ENCODE data around the gene MGMT. TPM values are rescaled to one million over a fixed set of nuclear protein-coding genes. Genes with fewer than 3 reads are reported as not detected.
A peak's percentile ranks its signal among the peaks of the same experiment; 100 is the strongest.

The MGMT gene
- total and polyA plus RNA-seq, 2 donors from 2014 or later = 25.9 to 70.0 TPM

- Histone ChIP-seq H3K9me3 (ENCODE audit: control insufficient read depth in 2 of 3, insufficient read depth in 1 of 3, low read length in 3 of 3) (no peaks in the 10 kb centered on the region), H3K4me3 (ENCODE audit: low read length in 3 of 3) (no peak overlapping the region), H3K4me1 (ENCODE audit: control insufficient read depth in 2 of 3, insufficient read depth in 2 of 3, low read depth in 1 of 3, low read length in 3 of 3) (no peaks in the 10 kb centered on the region), H3K9ac (ENCODE audit: low read length in 3 of 3) (no peak overlapping the region), H3K27ac (ENCODE audit: low read depth in 2 of 2, low read length in 2 of 2) (no peak overlapping the region), H3K36me3 (ENCODE audit: control insufficient read depth in 2 of 3, insufficient read depth in 3 of 3, low read length in 3 of 3) (no peaks in the 10 kb centered on the region), H3K27me3 (ENCODE audit: control insufficient read depth, insufficient read depth, low read length) (no peaks in the 10 kb centered on the region)
- FAIRE-seq (no peak), DNase-seq (peak in 1 of 5 donors; percentile 26)
- TF ChIP-seq, protein P1, sequence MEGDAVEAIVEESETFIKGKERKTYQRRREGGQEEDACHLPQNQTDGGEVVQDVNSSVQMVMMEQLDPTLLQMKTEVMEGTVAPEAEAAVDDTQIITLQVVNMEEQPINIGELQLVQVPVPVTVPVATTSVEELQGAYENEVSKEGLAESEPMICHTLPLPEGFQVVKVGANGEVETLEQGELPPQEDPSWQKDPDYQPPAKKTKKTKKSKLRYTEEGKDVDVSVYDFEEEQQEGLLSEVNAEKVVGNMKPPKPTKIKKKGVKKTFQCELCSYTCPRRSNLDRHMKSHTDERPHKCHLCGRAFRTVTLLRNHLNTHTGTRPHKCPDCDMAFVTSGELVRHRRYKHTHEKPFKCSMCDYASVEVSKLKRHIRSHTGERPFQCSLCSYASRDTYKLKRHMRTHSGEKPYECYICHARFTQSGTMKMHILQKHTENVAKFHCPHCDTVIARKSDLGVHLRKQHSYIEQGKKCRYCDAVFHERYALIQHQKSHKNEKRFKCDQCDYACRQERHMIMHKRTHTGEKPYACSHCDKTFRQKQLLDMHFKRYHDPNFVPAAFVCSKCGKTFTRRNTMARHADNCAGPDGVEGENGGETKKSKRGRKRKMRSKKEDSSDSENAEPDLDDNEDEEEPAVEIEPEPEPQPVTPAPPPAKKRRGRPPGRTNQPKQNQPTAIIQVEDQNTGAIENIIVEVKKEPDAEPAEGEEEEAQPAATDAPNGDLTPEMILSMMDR (IDR thresholded peaks at IDR 0.05; ENCODE audit: borderline replicate concordance, extremely low read depth, insufficient read depth) = no peak
- intact Hi-C loops (cut with DNase I) = no loop called here
These were observed 253.0 kb downstream of the MGMT start for GRCh38 chr10:129719889-129720590.

DNA sequence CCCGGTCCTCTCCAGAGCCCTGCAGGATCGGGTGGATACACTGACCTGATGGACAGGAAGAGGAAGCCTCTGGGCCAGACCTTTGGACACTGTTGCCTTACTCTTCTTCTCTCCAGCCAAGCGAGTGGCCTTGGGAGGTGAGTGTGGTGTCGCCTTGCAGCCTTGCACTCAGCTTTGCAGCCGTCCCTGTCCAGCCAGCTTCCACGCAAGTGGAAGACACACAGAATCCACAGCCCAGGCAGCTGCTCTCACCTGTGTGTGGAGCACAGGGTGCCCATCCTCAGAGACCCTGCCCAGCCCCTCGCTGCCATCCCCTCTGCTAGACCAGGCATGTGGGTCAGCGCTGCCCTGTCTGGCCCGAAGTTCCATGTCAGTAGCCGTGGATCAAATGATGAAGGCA, 258.0 kb downstream of the MGMT start:
- TF ChIP-seq, protein P1 (IDR thresholded peaks at IDR 0.05; ENCODE audit: borderline replicate concordance, extremely low read depth, insufficient read depth) = no peak
- Histone ChIP-seq H3K4me1 (ENCODE audit: control insufficient read depth in 2 of 3, insufficient read depth in 2 of 3, low read depth in 1 of 3, low read length in 3 of 3) (no peaks in the 10 kb centered on the region), H3K27me3 (ENCODE audit: control insufficient read depth, insufficient read depth, low read length) (no peaks in the 10 kb centered on the region), H3K9me3 (ENCODE audit: control insufficient read depth in 2 of 3, insufficient read depth in 1 of 3, low read length in 3 of 3) (peaks cover 0 to 4% (median 0%) of the 10 kb centered on the region in 3 donors), H3K27ac (ENCODE audit: low read depth in 2 of 2, low read length in 2 of 2) (no peak overlapping the region), H3K36me3 (ENCODE audit: control insufficient read depth in 2 of 3, insufficient read depth in 3 of 3, low read length in 3 of 3) (no peaks in the 10 kb centered on the region), H3K9ac (ENCODE audit: low read length in 3 of 3) (no peak overlapping the region), H3K4me3 (ENCODE audit: low read length in 3 of 3) (no peak overlapping the region)
- FAIRE-seq (no peak), DNase-seq (peak in 2 of 5 donors; percentile 4 to 36)
- intact Hi-C loops (cut with DNase I) = no loop called here

DNA sequence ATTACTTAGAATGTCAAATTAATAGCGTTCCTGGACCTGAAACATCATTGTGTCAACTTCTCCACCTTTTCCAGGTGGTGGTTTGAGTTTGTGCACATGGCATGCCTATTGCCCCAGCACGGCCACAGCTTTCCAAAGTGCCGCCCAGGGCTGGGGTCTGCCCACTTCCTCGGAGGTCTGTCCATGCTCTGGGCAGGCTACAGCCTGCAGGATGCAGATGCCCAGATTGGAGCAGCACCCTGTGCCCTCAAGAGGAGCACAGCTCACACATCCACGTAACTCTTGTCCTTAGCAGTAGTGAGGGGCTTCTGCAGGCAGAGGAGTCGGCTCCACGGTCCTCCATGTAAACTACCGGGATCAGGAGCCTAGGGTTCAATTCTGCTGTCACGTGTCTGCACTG, 258.4 kb downstream of the MGMT start:
- H3K9ac ChIP-seq (ENCODE audit: low read length in 3 of 3) = no peak overlapping the region
- no peaks in the 10 kb centered on the region for H3K4me1 ChIP-seq (ENCODE audit: control insufficient read depth in 2 of 3, insufficient read depth in 2 of 3, low read depth in 1 of 3, low read length in 3 of 3)
- TF ChIP-seq, protein P1 (IDR thresholded peaks at IDR 0.05; ENCODE audit: borderline replicate concordance, extremely low read depth, insufficient read depth) = no peak
- FAIRE-seq (no peak), DNase-seq (peak in 1 of 5 donors; percentile 39)
- no peak overlapping the region for H3K27ac ChIP-seq (ENCODE audit: low read depth in 2 of 2, low read length in 2 of 2)
- no peaks in the 10 kb centered on the region for H3K27me3 ChIP-seq (ENCODE audit: control insufficient read depth, insufficient read depth, low read length)
- no peaks in the 10 kb centered on the region for H3K36me3 ChIP-seq (ENCODE audit: control insufficient read depth in 2 of 3, insufficient read depth in 3 of 3, low read length in 3 of 3)
- peaks cover 0 to 4% (median 0%) of the 10 kb centered on the region in 3 donors for H3K9me3 ChIP-seq (ENCODE audit: control insufficient read depth in 2 of 3, insufficient read depth in 1 of 3, low read length in 3 of 3)
- no peak overlapping the region for H3K4me3 ChIP-seq (ENCODE audit: low read length in 3 of 3)
- intact Hi-C loops (cut with DNase I) = no loop called here
